GM23338 (cell line): ENCODE measurements around the gene MAD1L1.
A peak's percentile ranks its signal among the peaks of the same experiment; 100 is the strongest.

ENCODE experiments used
- CREB1 ChIP-seq: fragments of 250-450 bp; sonication (Bioruptor Pico); IDR thresholded peaks from 2 replicates; pipeline ENCODE4 v1.5.0; 2020; ENCODE audit warnings: low read depth, mild to moderate bottlenecking, moderate library complexity
- EZH2 ChIP-seq: fragments of 200-600 bp; sonication (generic); IDR thresholded peaks from one replicate; pipeline ENCODE4 v1.8.0; 2017; ENCODE audit warnings: antibody characterized with exemption, mild to moderate bottlenecking, low read depth; ENCODE audit not compliant: unreplicated experiment
- EZH2phosphoT487 ChIP-seq: fragments of 200-600 bp; sonication (generic); IDR thresholded peaks from one replicate; pipeline ENCODE4 v1.8.1; 2018; ENCODE audit warnings: antibody characterized with exemption; ENCODE audit not compliant: unreplicated experiment
- JUNB ChIP-seq: IDR thresholded peaks from one replicate; pipeline ENCODE4 v1.6.1; 2016; ENCODE audit warnings: antibody characterized with exemption; ENCODE audit not compliant: unreplicated experiment
- NANOG ChIP-seq: IDR thresholded peaks from 2 replicates; pipeline ENCODE4 v1.6.1; 2016; ENCODE audit warnings: antibody characterized with exemption, borderline replicate concordance
- POLR2AphosphoS5 ChIP-seq: IDR thresholded peaks from 2 replicates; pipeline ENCODE4 v1.6.1; 2016; ENCODE audit warnings: antibody characterized with exemption, low read depth
- STAT1 ChIP-seq: IDR thresholded peaks from one replicate; pipeline ENCODE4 v1.6.1; 2016; ENCODE audit warnings: antibody characterized with exemption; ENCODE audit not compliant: unreplicated experiment
- TF ChIP-seq, protein P1 (sequence below), 2 experiments: fragments of 200-600 bp in 1 of 2; sonication (generic) in 1 of 2; conservative IDR thresholded peaks; 2 replicates each; pipeline versions ENCODE4 v1.5.1 to v1.6.1; 2016 to 2017; ENCODE audit warnings: antibody characterized with exemption in 2 of 2, low read depth in 2 of 2, mild to moderate bottlenecking in 2 of 2, moderate library complexity in 1 of 2
- TF ChIP-seq, protein P2 (sequence below): fragments of 250-450 bp; sonication (Bioruptor Pico); IDR thresholded peaks from 2 replicates; pipeline ENCODE4 v1.5.0; 2020; ENCODE audit warnings: mild to moderate bottlenecking, moderate library complexity
- TF ChIP-seq, protein P3 (sequence below): IDR thresholded peaks from 2 replicates; pipeline ENCODE4 v1.6.1; 2016; ENCODE audit warnings: antibody characterized with exemption
- TF ChIP-seq, protein P4 (sequence below): IDR thresholded peaks from one replicate; pipeline ENCODE4 v1.6.1; 2018; ENCODE audit warnings: antibody characterized with exemption; ENCODE audit not compliant: unreplicated experiment

DNA sequence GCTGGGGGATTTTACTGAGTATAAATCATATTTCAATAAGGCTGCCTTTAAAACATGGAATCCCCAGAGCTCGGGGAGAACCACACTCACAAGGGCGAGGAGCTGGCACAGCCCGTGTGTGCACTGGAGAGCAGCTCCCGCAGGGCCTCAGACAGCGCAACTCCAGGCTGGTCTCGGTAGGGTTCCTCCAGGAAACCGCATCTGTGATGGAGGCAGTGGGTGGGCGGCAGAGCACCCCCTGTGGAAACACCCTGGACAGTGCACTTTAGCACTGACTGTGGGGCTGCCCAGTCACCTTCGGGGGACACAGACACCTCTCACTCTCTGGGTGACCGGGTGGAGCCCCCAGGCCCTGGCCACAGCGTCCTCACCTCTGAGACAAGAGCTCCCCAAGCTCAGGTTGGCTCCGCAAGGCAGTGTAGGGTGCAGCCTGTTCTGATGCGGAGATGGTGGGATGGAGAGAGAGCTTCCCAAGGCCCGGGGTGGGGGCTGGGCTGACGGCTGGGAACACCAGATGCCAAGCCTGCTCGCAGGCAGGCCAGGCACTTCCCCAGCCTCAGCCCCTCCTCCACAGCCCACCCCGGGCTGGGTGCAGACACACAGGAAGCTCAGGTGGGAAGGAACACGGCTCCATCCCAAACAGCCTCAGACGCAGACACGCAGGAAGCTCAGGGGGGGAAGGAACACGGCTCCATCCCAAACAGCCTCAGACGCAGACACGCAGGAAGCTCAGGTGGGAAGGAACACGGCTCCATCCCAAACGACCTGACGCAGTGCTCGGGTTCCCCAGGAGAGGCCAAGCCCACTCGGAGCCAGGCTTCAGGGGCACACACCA is 224.4 kb downstream of the MAD1L1 start:
- TF ChIP-seq, protein P1, sequence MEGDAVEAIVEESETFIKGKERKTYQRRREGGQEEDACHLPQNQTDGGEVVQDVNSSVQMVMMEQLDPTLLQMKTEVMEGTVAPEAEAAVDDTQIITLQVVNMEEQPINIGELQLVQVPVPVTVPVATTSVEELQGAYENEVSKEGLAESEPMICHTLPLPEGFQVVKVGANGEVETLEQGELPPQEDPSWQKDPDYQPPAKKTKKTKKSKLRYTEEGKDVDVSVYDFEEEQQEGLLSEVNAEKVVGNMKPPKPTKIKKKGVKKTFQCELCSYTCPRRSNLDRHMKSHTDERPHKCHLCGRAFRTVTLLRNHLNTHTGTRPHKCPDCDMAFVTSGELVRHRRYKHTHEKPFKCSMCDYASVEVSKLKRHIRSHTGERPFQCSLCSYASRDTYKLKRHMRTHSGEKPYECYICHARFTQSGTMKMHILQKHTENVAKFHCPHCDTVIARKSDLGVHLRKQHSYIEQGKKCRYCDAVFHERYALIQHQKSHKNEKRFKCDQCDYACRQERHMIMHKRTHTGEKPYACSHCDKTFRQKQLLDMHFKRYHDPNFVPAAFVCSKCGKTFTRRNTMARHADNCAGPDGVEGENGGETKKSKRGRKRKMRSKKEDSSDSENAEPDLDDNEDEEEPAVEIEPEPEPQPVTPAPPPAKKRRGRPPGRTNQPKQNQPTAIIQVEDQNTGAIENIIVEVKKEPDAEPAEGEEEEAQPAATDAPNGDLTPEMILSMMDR (conservative IDR thresholded peaks at IDR 0.05; ENCODE audit: low read depth in 2 of 2) = 0 out of 4 replicates have a peak, but pooled peaks of 1 of the 2 experiments have one; percentile 4
- TF ChIP-seq, protein P2, sequence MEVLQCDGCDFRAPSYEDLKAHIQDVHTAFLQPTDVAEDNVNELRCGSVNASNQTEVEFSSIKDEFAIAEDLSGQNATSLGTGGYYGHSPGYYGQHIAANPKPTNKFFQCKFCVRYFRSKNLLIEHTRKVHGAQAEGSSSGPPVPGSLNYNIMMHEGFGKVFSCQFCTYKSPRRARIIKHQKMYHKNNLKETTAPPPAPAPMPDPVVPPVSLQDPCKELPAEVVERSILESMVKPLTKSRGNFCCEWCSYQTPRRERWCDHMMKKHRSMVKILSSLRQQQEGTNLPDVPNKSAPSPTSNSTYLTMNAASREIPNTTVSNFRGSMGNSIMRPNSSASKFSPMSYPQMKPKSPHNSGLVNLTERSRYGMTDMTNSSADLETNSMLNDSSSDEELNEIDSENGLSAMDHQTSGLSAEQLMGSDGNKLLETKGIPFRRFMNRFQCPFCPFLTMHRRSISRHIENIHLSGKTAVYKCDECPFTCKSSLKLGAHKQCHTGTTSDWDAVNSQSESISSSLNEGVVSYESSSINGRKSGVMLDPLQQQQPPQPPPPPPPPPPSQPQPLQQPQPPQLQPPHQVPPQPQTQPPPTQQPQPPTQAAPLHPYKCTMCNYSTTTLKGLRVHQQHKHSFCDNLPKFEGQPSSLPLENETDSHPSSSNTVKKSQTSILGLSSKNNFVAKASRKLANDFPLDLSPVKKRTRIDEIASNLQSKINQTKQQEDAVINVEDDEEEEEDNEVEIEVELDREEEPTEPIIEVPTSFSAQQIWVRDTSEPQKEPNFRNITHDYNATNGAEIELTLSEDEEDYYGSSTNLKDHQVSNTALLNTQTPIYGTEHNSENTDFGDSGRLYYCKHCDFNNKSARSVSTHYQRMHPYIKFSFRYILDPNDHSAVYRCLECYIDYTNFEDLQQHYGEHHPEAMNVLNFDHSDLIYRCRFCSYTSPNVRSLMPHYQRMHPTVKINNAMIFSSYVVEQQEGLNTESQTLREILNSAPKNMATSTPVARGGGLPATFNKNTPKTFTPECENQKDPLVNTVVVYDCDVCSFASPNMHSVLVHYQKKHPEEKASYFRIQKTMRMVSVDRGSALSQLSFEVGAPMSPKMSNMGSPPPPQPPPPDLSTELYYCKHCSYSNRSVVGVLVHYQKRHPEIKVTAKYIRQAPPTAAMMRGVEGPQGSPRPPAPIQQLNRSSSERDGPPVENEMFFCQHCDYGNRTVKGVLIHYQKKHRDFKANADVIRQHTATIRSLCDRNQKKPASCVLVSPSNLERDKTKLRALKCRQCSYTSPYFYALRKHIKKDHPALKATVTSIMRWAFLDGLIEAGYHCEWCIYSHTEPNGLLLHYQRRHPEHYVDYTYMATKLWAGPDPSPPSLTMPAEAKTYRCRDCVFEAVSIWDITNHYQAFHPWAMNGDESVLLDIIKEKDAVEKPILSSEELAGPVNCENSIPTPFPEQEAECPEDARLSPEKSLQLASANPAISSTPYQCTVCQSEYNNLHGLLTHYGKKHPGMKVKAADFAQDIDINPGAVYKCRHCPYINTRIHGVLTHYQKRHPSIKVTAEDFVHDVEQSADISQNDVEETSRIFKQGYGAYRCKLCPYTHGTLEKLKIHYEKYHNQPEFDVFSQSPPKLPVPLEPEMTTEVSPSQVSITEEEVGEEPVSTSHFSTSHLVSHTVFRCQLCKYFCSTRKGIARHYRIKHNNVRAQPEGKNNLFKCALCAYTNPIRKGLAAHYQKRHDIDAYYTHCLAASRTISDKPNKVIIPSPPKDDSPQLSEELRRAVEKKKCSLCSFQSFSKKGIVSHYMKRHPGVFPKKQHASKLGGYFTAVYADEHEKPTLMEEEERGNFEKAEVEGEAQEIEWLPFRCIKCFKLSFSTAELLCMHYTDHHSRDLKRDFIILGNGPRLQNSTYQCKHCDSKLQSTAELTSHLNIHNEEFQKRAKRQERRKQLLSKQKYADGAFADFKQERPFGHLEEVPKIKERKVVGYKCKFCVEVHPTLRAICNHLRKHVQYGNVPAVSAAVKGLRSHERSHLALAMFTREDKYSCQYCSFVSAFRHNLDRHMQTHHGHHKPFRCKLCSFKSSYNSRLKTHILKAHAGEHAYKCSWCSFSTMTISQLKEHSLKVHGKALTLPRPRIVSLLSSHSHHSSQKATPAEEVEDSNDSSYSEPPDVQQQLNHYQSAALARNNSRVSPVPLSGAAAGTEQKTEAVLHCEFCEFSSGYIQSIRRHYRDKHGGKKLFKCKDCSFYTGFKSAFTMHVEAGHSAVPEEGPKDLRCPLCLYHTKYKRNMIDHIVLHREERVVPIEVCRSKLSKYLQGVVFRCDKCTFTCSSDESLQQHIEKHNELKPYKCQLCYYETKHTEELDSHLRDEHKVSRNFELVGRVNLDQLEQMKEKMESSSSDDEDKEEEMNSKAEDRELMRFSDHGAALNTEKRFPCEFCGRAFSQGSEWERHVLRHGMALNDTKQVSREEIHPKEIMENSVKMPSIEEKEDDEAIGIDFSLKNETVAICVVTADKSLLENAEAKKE (CRISPR knock-in tag) = no peak
- TF ChIP-seq EZH2phosphoT487 (no peak), CREB1 (no peak), NANOG (no peak), JUNB (no peak), POLR2AphosphoS5 (no peak), EZH2 (no peak), STAT1 (no peak)
- TF ChIP-seq, protein P3, sequence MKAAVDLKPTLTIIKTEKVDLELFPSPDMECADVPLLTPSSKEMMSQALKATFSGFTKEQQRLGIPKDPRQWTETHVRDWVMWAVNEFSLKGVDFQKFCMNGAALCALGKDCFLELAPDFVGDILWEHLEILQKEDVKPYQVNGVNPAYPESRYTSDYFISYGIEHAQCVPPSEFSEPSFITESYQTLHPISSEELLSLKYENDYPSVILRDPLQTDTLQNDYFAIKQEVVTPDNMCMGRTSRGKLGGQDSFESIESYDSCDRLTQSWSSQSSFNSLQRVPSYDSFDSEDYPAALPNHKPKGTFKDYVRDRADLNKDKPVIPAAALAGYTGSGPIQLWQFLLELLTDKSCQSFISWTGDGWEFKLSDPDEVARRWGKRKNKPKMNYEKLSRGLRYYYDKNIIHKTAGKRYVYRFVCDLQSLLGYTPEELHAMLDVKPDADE = no peak
- TF ChIP-seq, protein P4, sequence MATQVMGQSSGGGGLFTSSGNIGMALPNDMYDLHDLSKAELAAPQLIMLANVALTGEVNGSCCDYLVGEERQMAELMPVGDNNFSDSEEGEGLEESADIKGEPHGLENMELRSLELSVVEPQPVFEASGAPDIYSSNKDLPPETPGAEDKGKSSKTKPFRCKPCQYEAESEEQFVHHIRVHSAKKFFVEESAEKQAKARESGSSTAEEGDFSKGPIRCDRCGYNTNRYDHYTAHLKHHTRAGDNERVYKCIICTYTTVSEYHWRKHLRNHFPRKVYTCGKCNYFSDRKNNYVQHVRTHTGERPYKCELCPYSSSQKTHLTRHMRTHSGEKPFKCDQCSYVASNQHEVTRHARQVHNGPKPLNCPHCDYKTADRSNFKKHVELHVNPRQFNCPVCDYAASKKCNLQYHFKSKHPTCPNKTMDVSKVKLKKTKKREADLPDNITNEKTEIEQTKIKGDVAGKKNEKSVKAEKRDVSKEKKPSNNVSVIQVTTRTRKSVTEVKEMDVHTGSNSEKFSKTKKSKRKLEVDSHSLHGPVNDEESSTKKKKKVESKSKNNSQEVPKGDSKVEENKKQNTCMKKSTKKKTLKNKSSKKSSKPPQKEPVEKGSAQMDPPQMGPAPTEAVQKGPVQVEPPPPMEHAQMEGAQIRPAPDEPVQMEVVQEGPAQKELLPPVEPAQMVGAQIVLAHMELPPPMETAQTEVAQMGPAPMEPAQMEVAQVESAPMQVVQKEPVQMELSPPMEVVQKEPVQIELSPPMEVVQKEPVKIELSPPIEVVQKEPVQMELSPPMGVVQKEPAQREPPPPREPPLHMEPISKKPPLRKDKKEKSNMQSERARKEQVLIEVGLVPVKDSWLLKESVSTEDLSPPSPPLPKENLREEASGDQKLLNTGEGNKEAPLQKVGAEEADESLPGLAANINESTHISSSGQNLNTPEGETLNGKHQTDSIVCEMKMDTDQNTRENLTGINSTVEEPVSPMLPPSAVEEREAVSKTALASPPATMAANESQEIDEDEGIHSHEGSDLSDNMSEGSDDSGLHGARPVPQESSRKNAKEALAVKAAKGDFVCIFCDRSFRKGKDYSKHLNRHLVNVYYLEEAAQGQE = no peak
